GM18519 (cell line): Measurements from ENCODE around the gene PIGZ.

Source experiments
- ATAC-seq: cut with Tn5 transposase; IDR thresholded peaks from one replicate; pipeline ENCODE4 v1.9.1; 2021; ENCODE audit warnings: mild to moderate bottlenecking, moderate library complexity; ENCODE audit not compliant: unreplicated experiment, low FRiP score

Gene PIGZ, protein sequence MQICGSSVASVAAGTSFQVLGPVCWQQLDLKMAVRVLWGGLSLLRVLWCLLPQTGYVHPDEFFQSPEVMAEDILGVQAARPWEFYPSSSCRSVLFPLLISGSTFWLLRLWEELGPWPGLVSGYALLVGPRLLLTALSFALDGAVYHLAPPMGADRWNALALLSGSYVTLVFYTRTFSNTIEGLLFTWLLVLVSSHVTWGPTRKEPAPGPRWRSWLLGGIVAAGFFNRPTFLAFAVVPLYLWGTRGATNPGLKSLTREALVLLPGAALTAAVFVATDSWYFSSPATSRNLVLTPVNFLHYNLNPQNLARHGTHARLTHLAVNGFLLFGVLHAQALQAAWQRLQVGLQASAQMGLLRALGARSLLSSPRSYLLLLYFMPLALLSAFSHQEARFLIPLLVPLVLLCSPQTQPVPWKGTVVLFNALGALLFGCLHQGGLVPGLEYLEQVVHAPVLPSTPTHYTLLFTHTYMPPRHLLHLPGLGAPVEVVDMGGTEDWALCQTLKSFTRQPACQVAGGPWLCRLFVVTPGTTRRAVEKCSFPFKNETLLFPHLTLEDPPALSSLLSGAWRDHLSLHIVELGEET

DNA sequence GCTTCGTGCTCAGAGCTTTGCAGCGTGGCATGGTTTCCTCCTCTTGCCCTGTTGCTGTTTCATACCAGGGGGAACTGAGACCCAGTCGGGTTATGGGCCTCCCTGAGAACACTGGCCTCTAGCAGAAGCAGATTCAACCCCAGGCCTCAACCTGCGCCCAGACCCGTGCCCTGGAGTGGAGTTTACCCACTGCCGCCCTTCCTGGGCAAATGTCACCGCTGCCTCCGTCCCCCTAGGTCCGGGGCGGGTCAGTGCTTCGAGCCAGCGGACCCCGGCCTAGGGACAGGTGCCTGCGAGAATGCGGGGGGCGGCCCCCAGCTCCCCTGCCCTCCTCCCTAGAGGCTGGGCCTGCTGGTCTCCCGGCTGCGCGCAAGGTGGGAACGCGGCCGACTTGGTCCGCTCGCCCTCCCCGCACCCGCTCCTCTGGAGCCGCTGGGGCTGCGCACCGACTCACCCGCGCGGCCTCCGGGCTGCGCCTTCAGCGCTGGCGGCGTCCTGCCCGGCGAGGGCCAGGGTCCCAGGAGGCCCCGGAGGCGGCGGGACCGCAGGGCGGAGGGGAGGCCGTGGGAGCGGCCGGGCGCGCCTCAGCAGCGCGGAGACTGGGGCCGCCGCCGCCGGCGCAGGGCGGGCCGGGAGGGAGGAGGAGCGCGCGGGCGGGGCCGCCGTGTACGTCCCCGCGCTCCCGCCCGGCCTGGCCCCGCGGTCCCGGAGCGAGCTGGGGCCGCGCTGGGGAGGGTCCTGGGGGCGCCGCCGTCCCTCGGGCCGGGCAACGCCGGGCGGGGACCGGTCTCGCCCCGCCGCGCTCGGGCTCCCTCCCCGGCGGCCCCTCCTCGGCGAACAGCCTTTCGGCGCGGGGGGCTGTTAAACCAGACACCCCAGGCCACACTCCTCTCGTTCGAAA is at the start of gene PIGZ:
Gene PIGZ (minus strand): TSS at position 601 of the 901 bp plus-strand sequence. CDS start 16,802 bp downstream, outside the sequence.
- no peak for ATAC-seq

DNA sequence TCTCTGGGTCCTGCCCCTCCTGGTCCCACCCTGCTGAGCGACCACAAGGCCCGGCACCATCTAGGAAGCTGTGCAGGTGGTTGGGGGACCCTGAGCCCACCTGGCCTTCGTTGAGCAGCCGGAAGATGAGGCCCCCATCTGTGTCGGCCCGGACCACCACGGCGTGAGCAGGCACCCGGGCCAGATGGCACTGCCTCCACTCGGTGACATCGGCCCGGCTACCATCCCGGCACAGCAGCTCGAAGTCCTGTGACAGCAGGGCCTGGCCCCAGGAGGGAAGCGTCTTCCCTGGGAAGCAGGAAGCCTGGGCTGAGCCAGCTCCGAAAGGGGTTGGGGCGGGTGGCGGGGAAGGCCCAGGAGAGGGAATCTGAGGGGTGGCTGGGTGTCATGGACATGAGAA is 48.4 kb upstream of the PIGZ start:
- ATAC-seq: no peak

GRCh38 chr3:197015790-197016736 is 47.4 kb upstream of the PIGZ start:
- no peak for ATAC-seq

DNA sequence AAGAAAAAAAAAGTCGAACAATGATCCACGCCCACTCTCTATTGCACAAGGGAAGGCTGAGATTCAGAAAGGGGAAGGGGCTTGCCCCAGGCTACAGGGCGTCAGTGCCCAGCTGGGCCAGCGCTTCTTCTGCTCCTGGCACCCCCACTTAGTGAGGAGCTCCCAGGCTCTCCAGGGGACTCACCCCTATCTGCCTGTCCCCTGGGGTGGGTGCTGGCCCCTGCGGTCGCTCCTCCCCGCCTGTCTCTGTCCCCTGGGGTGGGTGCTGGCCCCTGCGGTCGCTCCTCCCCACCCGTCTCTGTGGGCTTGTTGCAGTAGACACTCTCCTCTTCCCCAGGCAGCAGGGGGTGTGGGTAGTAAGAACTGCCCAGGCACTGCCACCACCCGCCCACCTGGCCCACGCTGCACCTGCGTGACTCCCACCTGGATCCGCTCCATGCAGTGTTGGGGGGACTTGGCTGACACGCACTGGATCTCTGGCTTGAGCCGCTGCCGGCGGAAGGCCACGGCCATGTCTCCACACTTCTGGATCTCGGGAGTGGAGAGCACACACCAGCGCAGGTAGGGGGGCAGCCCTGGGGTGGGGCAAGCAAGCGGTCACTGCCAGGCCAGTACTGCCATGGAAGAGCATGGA is 46.4 kb upstream of the PIGZ start:
- no peak for ATAC-seq

- no peak for ATAC-seq
Observed at GRCh38 chr3:197014024-197014423, 45.4 kb upstream of the PIGZ start.

DNA sequence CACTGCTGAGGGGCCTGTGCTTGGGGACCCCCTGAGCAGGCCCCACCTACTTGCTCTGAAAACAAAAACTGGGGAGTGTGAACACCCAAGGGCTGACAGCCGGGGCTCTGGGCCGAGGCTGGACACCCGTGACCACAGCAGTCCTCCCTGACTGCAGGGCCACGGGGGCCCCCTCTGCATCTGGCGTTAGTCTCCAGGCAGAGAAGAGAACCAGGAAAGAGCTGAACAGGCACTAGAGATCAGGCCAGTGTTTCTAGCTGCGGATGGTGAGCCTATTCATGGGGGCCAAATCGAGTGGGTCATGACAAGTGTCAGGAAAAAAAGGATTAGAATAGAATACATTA is 43.9 kb upstream of the PIGZ start:
- no peak for ATAC-seq

GRCh38 chr3:197011780-197012539 is 43.3 kb upstream of the PIGZ start:
- ATAC-seq: no peak

- no peak for ATAC-seq
Observed at GRCh38 chr3:197010556-197011351, 42.1 kb upstream of the PIGZ start.

- no peak for ATAC-seq
Observed at GRCh38 chr3:197009532-197010019, 40.9 kb upstream of the PIGZ start.

DNA sequence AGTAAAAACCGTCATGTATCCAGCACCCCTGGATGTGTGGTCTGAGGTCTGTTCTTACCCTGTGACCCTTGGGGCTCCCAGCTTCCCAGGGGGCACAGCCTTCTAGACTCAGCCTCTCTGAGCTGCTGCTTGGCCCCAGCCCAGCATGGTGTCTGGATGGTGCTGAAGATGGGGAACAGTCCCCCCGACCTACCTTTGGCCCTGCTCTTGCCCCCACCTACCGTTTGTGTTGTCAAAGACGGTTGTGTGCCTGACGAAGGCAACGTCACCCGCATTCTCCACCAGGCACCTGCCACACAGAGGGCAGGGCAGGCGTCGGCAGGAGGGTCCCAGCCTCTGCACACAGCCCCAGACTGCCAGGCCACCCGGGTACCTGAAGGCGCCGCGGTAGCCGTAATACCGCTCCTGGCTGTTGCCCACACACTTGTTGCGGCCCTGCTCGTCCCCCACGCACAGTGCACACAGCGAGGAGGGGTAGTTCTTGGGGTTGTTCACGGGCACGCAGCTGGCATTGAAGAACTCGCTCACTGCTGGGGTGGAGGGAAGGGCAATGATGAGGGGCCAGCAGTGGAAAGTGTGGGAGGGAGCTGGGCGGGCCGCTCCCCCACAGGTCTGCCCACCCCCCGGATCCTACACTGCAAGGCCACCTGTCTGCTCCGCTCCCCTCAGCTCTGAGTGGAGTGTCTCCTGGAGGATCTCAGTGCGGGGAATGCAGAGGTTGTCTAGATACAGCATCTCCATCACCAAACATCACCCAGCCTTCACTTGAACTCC is 40.0 kb upstream of the PIGZ start:
- no peak for ATAC-seq

GRCh38 chr3:197007953-197008352 is 39.3 kb upstream of the PIGZ start:
- no peak for ATAC-seq

DNA sequence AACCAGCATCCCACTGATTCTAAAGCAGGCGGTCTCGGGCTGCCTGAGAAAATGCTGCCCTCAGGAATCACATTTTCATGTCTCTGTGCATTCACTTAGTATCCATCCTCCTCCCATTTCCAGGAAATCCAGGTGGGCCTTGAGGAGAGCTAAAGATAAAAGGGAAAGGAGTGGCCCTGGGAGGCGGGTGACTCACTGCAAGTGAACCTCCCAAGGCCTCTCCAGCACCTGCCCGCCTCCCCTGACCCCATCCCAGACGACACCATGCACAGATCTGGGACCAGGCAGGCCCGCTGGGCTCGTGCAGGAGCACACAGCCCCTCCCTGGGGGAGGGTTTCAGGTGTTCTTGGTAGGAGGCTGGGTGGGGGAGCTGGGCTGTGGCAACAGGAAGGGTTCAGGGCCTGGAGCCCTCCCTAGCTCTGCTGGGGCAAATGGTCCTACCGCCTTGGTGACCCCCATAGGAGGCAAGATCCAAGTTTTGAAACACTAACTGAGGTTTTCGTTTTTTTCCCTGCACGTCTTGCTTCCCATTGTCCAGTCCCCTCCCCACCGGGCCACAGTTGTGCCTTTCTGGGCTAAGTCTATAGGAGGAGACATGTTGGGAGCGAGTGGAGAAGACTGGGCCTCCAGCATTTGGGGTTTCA is 38.8 kb upstream of the PIGZ start:
- ATAC-seq: no peak

DNA sequence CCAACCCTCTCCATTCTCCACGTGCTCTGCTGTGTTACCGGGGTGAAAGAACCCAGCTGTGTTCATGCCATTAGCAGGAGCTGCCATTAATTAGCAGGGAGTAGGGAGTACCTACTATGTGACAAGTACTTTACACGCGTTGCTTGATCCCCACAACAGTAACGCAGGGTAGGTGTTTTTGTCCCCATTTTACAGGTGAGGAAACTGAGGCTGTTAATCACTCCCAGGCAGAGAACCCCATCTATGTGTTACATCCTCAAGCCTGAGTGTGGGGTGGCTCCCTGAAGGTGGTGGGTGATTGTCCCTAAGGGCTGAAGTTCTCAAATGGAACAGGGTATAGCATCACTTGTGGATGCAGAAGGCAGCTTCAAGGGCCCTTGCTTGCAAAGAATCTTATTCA is 38.2 kb upstream of the PIGZ start:
- no peak for ATAC-seq

- ATAC-seq: no peak
Observed at GRCh38 chr3:197006446-197006845, 37.8 kb upstream of the PIGZ start.

DNA sequence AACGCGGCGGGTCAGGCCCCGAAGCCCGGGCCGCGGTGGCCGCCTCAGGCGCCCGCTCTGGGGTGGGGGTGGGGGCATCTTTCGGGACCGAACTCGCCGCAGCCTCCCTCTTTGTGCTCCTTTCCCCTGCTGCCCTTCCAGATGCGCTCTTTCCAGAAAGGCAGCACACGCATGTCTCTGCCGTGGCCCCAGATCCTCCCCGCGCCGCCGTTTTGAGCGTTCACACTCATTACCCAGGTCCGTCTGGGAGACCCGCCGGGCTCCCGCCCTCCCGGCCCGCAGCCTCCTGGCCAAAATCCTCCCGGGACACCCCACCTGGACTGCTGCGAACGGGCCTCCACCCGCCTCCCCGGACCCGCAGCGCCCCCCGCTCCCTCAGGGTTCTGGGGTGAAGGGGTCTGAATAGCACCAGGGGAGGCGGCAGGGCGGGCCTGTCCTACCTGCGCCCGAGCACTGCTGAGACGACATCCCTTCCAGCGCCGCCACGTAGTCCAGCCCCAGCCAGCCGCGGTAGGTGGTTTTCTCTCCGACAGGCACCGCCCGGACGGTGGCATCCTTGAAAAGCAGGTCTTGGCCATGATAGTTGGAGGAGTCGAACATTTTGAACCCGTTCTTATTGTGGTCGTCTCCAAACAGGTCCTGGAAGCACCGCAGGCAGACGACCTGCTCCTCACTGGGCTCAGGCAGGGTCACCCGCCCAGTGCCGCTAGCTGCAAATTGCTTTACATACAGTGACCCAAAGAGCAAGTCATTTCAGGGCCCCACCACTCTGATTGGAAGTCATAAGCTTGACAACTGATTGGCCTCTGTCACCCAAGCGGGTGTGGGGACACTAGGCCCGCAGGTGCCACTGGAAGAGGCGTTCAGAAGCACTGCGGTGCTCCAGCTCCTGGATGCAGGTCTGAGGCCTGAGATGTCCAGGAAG is 35.1 kb upstream of the PIGZ start:
- no peak for ATAC-seq
